OCI-LY1 (cell line): ENCODE measurements around the gene KLHL29.

Source experiments
- H2AFZ ChIP-seq: fragments of 200-600 bp; sonication (generic), shearing (Covaris generic); 2 replicates; pipeline ENCODE4 v1.6.0; 2014; ENCODE audit warnings: antibody characterized with exemption, mild to moderate bottlenecking, low read length
- H3F3A ChIP-seq: fragments of 200-600 bp; sonication (generic), shearing (Covaris generic); 2 replicates; pipeline ENCODE4 v1.6.0; 2014; ENCODE audit warnings: mild to moderate bottlenecking, antibody characterized with exemption, low read length, moderate library complexity; ENCODE audit not compliant: insufficient read depth
- H3K27ac ChIP-seq: fragments of 200-600 bp; sonication (generic); 2 replicates; pipeline ENCODE4 v1.5.1; 2014; ENCODE audit warnings: low read length, mixed run types, mild to moderate bottlenecking, low read depth; ENCODE audit not compliant: poor library complexity, severe bottlenecking
- H3K27me3 ChIP-seq: fragments of 200-600 bp; sonication (generic); 2 replicates; pipeline ENCODE4 v1.6.0; 2014; ENCODE audit warnings: antibody characterized with exemption, mild to moderate bottlenecking, low read length, moderate library complexity; ENCODE audit not compliant: insufficient read depth
- H3K36me3 ChIP-seq: fragments of 200-600 bp; sonication (generic); 2 replicates; pipeline ENCODE4 v1.6.1; 2014; ENCODE audit warnings: mild to moderate bottlenecking, antibody characterized with exemption, low read length, moderate library complexity, mixed read lengths; ENCODE audit not compliant: insufficient read depth
- H3K4me1 ChIP-seq: fragments of 200-600 bp; sonication (generic); 2 replicates; pipeline ENCODE4 v1.5.1; 2014; ENCODE audit warnings: mild to moderate bottlenecking, low read length, moderate library complexity; ENCODE audit not compliant: insufficient read depth, severe bottlenecking
- H3K4me2 ChIP-seq: fragments of 200-600 bp; sonication (generic), shearing (Covaris generic); 2 replicates; pipeline ENCODE4 v1.6.1; 2014; ENCODE audit warnings: low read length
- H3K4me3 ChIP-seq: fragments of 200-600 bp; sonication (generic); 2 replicates; pipeline ENCODE4 v1.5.1; 2014; ENCODE audit warnings: low read length, low read depth, mild to moderate bottlenecking, mixed read lengths; ENCODE audit not compliant: poor library complexity, severe bottlenecking
- H3K79me2 ChIP-seq: fragments of 200-600 bp; shearing (Covaris generic); 2 replicates; pipeline ENCODE4 v1.6.1; 2016; ENCODE audit warnings: mixed run types, low read length, mixed read lengths; ENCODE audit not compliant: insufficient read depth
- H3K9ac ChIP-seq: fragments of 200-600 bp; sonication (generic), shearing (Covaris generic); 2 replicates; pipeline ENCODE4 v1.6.1; 2014; ENCODE audit warnings: mild to moderate bottlenecking, low read length, mixed read lengths
- H3K9me2 ChIP-seq: fragments of 200-600 bp; sonication (generic), shearing (Covaris generic); 2 replicates; pipeline ENCODE4 v1.6.1; 2014; ENCODE audit warnings: low read depth, mild to moderate bottlenecking, low read length, mixed read lengths
- H3K9me3 ChIP-seq: fragments of 200-600 bp; shearing (Covaris generic); 2 replicates; pipeline ENCODE4 v1.6.1; 2014; ENCODE audit warnings: low read length, mixed read lengths
- H4K20me1 ChIP-seq: fragments of 200-600 bp; sonication (generic), shearing (Covaris generic); 2 replicates; pipeline ENCODE4 v1.6.0; 2016; ENCODE audit warnings: mild to moderate bottlenecking, low read length; ENCODE audit not compliant: insufficient read depth
- CTCF ChIP-seq: fragments of 200-600 bp; sonication (generic), shearing (Covaris generic); IDR thresholded peaks from 2 replicates; pipeline ENCODE4 v1.5.1; 2017; ENCODE audit warnings: mild to moderate bottlenecking, antibody characterized with exemption, low read length, moderate library complexity, mixed read lengths
- EZH2 ChIP-seq: fragments of 200-600 bp; sonication (generic), shearing (Covaris generic); IDR thresholded peaks from 2 replicates; pipeline ENCODE4 v1.8.0; 2017; ENCODE audit warnings: borderline replicate concordance, mixed run types, mild to moderate bottlenecking, antibody characterized with exemption, low read length, moderate library complexity, mixed read lengths

KLHL29 gene

DNA sequence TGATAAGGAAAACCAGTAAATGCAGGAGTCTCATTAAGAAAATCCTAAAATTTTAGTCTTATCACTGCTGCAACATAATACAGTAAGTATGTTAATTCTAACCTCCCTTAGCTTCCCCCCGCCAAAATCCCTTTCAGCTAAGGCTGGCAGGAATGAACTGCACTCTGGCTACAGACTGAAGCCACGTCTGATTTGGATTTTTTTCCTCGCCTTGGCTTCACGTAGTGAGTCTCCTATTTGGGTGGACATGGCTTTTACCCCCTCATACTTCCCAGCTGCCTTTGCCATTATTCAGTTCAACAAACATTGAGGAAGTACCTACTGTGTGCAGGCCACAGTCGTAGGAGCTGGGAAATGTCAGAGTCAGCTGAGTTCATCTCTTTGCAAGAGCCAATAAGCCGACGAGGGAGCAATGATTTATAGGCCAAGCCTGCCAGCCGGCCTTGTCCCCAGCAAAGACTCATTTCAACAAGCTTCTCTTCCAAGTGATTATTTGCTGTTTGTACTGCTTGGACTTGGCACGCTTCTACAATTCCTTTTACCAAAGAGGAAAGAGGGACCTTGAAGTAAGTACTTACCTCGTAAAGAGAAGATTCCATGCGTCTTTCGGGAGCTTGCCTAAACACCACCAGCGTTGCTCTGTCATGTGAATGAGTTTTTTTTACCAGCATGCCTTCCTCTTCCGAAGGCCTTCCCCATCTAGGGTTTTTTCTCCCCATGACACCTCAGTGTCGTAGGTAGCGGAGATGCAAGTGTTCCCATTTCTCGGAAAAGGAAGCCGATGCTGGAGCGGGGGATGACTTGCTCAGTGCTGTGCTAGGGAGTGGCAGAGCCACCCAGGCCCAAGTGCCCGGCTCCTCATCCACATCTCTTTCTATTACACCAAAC lies 138.6 kb downstream of the KLHL29 start:
- Histone ChIP-seq H3K36me3 (no peaks in the 10 kb centered on the region), H3K79me2 (no peaks in the 10 kb centered on the region), H3K9ac (no peak overlapping the region), H3F3A (no peaks in the 10 kb centered on the region), H3K9me2 (no peaks in the 10 kb centered on the region), H3K9me3 (no peaks in the 10 kb centered on the region), H4K20me1 (no peaks in the 10 kb centered on the region), H3K27ac (no peak overlapping the region), H3K4me2 (no peak overlapping the region), H3K4me1 (no peaks in the 10 kb centered on the region), H3K27me3 (no peaks in the 10 kb centered on the region; the same call in 1 of the 2 replicates), H3K4me3 (no peak overlapping the region), H2AFZ (no peak overlapping the region)
- no peak for TF ChIP-seq EZH2
- TF ChIP-seq CTCF = no peak

- H2AFZ ChIP-seq = no peak overlapping the region
- H3K4me2 ChIP-seq = no peak overlapping the region
- no peaks in the 10 kb centered on the region for H3K79me2 ChIP-seq
- H3K9me3 ChIP-seq = no peaks in the 10 kb centered on the region
- H3K4me1 ChIP-seq = no peaks in the 10 kb centered on the region
- no peak overlapping the region for H3K27ac ChIP-seq
- H3F3A ChIP-seq = no peaks in the 10 kb centered on the region
- no peaks in the 10 kb centered on the region for H3K9me2 ChIP-seq
- H4K20me1 ChIP-seq = no peaks in the 10 kb centered on the region
- H3K4me3 ChIP-seq = no peak overlapping the region
- H3K9ac ChIP-seq = no peak overlapping the region
- TF ChIP-seq CTCF (no peak), EZH2 (no peak)
- H3K27me3 ChIP-seq = no peaks in the 10 kb centered on the region; the same call in 1 of the 2 replicates
- no peaks in the 10 kb centered on the region for H3K36me3 ChIP-seq
Observed at GRCh38 chr2:23524261-23524706, 139.3 kb downstream of the KLHL29 start.

DNA sequence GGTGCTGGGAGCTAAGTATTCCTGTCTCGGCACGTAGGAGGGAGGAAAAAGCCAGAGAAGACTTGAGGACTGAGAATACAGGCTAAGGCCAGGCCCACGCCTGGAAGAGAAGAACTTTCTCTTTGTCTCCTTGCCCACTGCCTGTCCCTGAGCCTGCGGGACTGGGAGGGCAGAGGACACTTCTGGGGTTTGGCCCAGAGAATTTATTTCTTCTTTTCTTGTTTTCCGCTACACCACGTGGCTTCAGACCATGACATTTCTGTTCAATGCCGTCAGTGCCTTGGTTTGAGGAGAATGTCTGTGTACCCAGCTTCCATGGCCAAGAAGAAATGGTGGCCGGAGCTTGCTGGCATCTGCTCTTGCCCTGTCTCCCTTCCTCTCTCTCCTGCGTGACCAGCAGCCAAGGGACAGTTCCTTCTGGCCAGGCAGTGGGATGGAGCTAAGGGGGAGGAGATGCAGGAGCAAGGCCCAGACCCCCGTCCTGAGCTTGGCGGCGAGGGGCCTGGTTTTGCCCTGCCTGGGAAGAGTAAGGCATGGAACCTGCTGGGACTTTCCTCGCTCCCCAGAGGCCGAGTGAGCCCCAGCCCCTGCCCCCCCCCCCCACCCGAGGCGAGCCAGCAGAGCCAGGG lies 140.3 kb downstream of the KLHL29 start:
- Histone ChIP-seq H3K36me3 (no peaks in the 10 kb centered on the region), H3K4me1 (no peaks in the 10 kb centered on the region), H3K9me2 (no peaks in the 10 kb centered on the region), H3K4me3 (no peak overlapping the region), H3K9ac (no peak overlapping the region), H2AFZ (no peak overlapping the region), H4K20me1 (no peaks in the 10 kb centered on the region), H3K27ac (no peak overlapping the region), H3K9me3 (no peaks in the 10 kb centered on the region), H3K27me3 (no peaks in the 10 kb centered on the region; the same call in 1 of the 2 replicates), H3K4me2 (no peak overlapping the region), H3F3A (no peaks in the 10 kb centered on the region), H3K79me2 (no peaks in the 10 kb centered on the region)
- TF ChIP-seq EZH2 (no peak), CTCF (no peak)
